ENCODE data around the gene DPP9.

GRCh38 chr19:4636761-4637160 is 86.9 kb downstream of the DPP9 start:
- no peak for TF ChIP-seq CTCF (IDR thresholded peaks at IDR 0.05)
- TF ChIP-seq YY1 (IDR thresholded peaks at IDR 0.05; ENCODE audit: low read depth), result no peak
